GM19468 (cell line): ENCODE data around the gene INSIG2.

Experiments
- ATAC-seq: cut with Tn5 transposase; IDR thresholded peaks from one replicate; pipeline ENCODE4 v1.9.1; 2021; ENCODE audit warnings: mild to moderate bottlenecking, moderate library complexity, moderate number of reproducible peaks; ENCODE audit not compliant: unreplicated experiment; ENCODE audit errors: extremely low read depth

The INSIG2 gene

DNA sequence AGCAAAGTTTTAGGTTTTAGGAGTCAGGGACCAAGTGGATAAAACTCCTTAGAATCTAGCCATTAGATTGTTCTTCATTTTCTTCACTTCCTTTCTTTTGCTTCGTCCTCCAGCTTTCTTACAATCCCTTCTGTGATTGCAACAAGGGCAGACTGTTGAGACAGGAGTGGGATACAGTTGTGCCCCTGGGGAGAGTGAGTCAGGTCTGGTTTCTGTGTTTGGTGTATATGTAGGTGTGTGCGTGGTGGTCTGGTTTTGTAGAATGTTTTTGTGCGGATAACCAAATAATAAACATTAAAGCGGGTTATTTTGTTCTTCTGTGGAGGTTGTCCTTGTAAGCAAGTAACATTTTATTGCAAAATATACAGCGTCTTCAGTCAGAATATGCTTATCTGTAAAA is 7.3 kb downstream of the INSIG2 start:
- ATAC-seq: no peak

DNA sequence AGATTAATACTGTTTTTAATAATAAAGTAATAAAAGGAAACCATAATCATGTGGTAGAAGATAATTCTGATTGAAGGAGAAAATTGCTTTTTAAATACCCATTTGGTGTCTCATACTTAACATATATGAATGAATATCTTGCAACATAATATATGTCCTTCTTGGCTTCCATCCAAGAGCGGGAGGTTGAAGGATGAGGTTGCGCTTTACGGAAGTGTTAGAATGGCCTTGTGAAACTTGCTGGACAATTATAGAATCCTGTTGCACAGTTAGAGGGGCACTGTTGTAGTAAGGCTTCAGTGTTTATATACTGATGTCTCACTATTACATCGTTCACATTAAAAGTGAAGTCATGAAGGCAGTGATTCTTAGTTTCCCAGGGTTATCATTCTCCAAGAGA is 9.4 kb downstream of the INSIG2 start:
- no peak for ATAC-seq

DNA sequence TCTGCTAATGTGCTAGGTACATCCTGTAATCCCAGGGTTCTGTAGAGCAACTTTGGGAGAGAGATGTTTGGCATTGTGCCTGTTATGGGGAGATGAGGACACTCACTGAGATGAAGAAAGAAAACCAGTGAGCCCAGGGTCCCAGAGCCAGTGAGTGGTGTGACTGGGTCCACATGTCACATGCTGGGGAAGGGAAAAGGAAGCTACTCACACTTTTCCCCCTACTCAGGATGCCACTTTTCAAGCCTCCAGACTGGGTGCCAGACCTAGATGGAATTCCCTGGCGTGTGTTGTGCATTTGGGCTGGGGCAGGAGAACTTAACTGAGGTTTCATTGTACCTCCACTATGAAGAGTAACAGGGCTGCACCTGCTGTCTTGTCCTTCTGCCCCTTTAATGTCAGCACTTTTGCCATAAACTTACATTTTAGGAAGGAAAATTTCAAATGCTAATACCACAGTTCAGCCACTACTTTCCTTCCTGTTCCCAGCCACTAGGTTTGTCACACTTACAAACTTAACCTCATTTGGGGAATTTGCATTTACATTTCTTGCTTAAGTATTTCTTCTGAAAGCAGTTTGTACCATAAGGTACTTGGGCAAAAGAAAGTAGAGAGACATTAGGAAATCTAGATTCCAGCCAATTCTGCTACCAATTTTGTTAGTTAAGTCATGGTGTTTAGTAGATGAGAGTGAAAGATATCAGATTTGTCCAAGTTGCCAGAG is 10.2 kb downstream of the INSIG2 start:
- ATAC-seq: no peak

DNA sequence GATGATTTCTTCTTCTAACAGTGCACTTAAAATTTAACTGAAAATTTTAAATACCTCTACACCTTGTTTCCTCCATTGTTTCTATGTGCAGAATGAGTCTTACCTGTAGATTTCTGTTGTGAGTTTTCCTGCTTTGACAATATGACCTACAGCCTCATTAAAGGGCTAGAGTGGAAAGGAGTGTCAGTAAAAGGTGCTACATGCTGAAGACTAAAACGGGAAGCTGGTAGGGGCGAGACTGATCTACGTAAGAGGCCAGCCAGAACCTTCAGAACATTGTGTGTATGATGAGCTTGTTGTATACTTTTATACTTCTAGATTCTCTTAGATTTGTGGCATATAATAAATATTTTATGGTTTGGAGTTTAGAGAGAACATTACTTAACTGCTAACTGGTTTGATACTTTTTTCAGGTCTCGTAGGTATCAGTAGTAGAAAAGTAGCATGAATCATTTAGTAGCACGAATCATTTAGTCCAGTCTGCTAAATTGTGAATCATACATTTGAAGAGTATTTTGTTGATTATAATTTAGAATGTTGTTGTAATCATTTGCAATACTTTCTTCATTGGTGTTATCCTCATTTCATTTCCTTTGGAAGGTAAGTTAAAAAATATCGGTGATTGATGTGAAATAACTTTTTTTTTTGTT is 14.3 kb downstream of the INSIG2 start:
- no peak for ATAC-seq

DNA sequence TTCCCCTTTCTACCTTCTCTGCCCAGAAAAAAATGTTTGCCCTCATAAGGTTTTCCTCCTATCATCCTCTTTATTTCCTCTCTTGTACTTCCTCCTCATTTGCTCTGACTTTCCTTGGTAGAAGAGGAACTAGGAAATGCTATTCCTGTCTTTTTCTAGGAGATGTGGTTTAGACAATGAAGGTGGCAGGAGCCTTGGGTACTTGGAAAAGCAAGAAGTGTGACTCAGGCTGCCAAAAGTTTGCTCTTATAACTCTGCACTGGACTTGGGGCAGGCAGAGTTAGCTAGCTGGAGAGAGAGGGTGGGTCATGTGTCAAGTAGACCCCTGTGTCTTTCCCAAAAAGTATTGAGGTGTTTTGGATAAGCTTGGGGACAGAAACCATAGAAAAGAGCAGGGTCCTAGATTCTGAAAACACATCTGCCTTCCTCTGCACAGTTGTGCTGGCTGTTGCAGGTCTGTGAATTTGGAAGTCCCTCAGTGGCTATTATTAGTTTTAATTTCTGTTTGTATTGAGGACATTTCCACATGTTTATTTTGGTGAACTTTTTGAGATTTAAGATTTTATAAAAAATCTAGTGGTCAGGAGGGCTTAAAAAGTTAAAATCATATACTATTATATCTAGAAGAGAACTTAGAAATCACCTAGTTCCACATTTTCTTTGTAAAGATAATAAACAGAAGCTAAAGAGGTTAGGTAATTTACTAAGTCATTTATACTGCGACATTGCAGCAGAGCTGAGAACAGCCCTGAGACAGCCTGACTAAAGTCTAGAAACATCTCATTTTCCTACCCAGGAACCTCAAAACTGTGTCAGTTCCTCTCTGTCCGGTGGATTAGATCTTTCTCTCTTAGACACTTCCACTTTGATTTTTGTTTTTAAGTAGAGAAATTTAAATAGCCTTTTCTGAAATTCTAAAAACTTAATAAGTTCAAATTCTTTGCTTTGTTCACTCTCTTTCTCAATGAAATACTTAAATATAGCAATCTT is 16.0 kb downstream of the INSIG2 start:
- peak; percentile 90 for ATAC-seq

DNA sequence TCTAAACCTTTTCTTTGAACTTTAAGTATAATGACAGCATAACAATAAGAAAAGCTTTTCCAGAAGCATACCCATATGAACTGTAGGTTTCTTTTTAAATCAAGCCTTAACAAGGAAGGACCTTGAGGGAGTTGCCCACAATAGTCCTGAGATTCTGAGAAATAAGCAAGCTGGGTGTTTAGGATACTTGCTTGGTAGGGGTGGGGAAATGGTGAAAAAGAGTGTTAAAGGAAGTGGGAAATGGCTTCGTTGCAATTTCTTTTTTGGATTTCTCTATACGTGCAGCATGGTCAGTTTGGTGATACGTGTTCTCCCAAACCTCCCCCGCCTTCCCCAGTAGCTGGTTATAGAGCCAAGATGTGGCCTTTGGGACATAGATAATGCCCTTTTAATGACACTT is 17.2 kb downstream of the INSIG2 start:
- no peak for ATAC-seq

DNA sequence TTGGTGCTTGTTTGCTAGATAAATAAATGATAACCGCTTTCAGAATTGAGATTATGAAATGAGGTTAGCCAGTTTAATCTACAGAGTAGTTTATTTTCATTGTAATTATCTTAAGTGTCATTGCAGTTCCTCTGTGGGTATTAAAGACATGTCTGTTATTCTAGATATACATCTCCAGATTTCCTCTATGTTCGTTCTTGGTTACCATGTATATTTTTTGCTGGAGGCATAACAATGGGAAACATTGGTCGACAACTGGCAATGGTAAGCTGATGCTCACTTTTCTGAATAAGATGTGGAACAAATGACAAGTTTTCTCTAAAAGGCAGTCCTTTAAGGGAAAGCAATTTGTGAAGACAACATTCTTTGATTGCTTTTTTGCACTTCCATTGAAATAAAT is 18.7 kb downstream of the INSIG2 start:
- ATAC-seq: no peak

DNA sequence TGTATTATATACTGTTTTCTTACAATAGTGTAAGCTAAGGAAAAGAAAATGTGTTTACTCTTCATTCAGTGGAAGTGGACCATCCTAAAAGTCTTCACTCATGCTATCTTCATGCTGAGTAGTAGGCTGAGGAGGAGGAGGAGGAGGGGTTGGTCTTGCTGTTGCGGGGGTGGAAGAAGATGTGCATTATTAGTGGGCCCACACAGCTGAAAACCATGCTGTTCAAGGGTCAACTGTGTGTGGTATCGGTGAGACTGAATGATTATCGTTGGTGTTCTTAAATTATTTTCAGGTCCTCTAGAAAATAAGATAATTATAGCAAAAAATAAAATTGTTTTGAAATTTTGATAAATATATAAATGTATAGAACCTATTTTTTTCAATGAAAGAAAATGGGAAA is 22.0 kb downstream of the INSIG2 start:
- ATAC-seq: no peak

DNA sequence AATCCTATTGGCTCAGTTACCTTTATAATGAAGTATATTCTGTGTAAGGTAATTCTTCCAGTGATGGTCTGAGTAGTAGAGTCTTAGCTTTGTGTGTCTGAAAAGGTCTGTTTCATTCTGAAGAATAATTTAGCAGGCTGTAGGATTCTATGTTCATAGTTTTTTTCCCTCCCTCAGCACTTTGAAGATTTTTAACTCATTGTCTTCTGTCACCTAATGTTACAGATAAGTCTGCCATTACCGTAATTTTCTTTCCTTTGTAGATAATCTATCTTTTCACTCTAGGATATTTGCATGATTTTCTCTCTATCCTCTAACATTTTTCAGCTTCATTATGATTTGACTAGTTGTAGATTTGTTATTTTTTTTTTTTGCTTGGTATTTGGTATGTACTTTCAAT is 22.7 kb downstream of the INSIG2 start:
- ATAC-seq: no peak

DNA sequence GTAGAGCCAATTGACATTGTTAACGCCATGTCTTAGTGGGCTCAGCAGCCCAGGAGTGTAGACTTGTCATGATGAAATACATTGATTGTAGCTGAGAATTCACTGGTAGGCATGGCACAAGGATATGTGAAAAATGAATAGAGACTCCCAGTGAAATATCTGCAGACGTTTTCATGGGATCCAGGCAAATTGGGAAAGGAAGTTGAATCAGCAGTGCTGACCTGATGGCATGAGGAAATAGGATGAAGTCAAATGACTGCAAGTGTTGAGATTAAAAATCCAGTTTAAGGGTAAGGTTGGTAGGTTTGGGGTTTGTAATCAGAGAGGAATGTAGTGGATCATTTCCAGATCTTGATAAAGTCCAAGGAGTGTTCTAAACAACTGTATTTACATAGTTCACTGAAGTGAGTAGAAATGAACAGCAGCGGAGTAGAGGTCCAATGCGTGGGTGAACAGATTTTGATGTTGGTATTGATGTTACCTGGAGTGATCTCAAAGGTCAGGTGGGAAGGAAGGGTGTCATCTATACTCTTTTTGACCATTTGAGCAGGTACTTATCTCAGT is 24.6 kb downstream of the INSIG2 start:
- no peak for ATAC-seq

DNA sequence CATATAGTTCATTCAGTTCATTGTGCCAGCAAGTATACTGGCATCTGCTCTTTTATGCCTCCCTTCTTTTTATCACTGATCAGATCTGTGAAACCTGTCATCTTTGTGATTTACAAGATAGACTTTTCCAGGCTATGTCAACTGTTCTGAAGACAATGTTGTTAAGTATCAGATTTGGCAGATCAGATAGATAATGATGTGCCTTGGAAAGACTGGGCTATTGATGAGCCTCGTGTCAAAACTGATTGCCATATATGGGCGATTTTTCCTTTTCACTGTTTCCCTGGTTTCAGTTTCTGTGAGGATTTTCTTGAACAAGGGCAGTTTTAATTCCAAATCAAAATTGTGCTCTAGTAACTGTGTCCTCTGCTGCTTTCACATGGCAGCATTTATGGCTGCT is 26.6 kb downstream of the INSIG2 start:
- ATAC-seq: no peak

DNA sequence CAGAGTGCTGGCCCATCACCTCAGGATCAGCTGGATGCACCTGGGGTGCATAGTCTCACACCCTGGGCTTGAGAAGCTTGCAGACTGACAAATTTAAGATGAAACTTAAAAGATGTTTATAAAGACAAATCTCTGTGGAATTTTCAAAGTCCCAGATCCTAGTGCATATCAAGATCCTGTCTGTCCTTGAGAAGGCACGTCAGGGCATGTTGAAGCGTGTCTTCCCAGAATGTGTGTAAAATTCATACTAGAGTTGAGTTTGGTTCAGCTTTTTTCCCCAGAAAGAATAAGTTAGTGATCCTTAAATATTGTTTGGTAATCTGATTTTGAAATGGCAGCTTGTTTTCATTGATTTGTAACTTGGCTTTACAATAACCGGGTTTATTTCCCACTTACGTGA is 27.5 kb downstream of the INSIG2 start:
- ATAC-seq: no peak

DNA sequence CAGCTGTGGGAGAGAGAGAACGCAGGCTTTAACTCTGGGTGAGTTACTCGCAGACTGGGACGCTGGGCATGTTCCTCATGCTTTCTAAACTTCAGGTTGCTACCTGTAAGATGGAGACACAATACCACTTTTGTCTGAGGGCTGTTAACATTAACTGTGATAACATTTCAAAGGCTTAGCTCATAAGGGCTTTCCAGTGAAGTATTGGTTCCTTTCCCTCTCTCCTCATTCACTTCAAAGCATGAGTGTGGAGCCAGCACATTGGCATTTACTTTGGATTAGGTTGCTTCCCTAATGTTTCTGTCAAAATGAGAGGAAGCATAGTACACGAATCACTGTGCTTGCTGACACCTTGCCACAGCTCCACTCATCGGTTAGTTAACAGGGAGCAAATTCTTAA is 30.2 kb downstream of the INSIG2 start:
- no peak for ATAC-seq

DNA sequence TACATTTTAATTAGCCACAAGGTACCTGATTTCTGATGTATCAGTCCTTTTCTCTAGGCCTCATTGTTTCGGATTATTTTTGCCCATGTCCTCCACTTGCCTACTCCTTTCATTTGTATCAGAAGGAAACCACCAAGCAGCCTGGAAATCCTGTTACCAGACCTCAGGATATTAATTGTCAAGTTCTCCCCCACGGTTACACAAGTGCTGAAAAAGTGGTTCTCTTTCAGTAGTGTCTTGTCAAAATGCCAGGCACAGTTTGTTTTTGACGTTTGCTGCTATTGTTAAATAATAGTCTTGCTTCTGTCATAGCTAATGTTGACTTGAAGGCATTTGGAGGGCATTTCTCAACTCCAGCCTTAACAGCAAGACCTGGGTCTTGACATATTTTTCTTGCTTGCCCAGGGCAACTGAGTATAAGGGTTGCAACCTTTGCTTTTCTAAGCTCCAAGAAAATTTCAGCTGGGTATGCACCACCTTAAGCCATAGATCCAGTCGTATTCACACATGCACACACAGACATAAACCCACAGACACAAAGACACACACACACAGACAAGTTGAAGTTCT is 31.0 kb downstream of the INSIG2 start:
- no peak for ATAC-seq

DNA sequence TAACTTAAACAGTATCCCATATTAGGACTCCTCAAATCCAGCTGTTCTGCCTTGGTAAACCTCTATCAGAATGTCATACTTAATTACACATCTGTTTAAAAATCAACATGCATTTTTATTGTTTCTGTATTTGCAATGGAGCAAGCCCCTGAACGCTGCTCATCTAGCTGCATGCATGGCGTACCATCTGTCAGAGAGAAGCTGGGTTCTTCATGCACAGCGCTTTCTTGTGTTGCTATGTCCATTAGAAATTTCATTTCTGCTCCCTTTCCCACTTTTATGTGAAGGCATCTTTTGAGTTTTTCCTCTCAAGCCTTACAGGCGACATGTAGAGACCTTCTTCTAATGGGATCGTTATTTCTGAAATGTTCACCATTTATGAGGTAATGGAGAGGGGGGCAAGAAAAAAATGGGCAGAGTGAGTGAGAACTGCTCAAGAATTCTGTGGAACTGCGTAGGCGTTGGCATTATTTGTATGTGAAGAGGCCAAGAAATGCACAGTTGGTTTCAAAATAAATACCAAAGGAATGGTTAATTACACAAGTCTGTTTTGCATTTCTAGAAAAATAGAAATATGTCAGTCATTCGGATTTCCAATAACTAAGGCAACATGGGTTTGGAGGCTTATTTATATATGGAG is 31.6 kb downstream of the INSIG2 start:
- ATAC-seq: no peak

DNA sequence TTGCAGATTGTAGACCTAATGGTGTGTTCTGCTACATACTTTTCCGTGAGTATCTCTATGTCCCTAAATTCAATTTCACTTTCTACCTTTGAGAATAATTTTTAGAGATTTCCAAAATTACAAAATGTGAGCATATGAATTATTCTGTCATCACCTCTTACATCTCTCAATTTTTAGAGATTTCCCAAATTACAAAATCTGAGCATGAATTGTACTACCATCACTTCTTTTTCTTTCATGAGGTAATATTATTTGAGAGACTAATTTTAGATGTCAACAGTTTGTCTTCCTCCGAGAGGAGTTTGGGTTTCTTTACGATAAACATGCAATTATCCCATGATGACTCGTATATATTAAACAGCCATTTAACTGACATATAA is 32.1 kb downstream of the INSIG2 start:
- ATAC-seq: no peak

DNA sequence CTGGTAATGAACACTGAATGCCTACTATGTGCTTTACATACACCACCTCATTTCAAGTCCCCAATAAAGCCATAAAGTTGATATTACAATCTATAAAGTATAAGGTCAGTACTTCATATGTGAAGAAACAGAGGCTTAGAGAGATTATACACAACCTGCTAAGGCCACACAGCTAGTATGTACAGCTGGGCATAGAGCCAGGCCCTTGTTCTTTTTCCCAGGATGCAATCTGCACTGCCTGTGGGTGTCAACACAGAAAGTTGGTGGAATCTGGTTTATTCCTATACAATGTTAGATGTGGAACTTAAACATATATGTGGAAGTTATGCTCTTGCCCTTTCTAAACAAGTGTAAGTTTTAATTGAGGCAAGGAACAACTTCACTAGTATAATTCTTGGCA is 32.8 kb downstream of the INSIG2 start:
- no peak for ATAC-seq

DNA sequence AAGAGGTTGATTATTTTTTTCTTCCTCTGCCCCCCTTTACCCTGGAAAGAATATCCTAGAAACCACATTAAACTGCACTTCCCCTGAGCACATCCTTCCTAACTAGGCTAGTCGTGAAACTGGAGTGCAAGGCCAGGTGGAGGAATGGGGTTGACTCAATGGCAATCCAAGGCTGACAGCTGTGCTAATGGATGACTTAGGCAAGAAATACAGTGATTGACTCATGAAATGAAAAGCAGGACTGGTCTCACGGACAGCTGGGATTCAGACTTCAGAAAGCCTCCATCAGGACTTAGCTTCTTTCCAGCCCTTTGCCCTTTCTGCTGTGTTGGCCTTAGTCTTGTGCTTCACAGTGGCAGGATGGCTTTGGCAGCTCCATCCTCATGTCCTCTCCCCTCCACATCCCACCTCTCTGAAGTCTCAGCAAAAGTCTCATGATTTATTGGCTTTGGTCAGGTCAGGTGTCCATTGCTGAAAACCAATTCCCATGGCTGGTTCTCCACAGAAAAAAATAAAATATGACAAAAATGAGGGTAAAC is 33.8 kb downstream of the INSIG2 start:
- no peak for ATAC-seq

DNA sequence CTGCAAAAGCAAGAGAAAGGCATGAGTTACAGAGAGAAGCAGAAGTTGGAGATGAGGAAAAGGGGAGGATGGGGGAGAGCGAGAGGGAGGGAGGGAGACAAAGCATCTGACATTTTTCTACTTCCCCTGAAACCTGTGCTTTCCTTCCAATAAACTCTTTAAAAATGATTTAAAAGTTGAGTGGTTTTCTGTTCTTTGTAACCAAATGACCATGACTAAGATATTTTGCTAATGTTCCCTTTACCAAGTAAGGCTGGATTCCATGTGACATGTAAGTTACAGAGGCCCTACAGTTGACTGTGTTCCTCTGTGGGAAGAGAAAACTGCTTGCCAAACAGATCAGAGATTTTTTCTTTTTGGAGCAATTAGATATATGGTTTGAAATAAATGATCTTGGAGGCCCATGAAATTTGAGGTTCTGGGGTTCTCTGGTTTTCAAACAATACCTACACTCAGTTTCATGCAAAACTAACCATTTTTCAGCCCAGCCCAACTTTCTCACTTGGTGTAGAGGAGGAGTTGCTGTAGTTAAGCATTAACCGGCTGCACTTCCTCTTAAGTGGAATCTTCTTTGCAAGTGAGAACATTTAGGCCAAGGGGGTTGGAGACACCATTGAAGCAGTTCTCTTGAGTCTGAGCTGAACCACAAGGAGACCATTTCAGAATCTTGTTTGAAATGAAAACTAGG is 34.5 kb downstream of the INSIG2 start:
- peak; percentile 89 for ATAC-seq
